NCI-H128 (cell line): ENCODE data around the gene TK2.
"Not testable (repeated sequence)": the region's sequence is repeated elsewhere in the genome, so short reads cannot be mapped to it uniquely, and the experiment has no call there.

Experiments used
- DNase-seq: peaks from one replicate; lab custom pipeline; 2025; ENCODE audit not compliant: unreplicated experiment; lab: John Stamatoyannopoulos, UW

TK2 gene

DNA sequence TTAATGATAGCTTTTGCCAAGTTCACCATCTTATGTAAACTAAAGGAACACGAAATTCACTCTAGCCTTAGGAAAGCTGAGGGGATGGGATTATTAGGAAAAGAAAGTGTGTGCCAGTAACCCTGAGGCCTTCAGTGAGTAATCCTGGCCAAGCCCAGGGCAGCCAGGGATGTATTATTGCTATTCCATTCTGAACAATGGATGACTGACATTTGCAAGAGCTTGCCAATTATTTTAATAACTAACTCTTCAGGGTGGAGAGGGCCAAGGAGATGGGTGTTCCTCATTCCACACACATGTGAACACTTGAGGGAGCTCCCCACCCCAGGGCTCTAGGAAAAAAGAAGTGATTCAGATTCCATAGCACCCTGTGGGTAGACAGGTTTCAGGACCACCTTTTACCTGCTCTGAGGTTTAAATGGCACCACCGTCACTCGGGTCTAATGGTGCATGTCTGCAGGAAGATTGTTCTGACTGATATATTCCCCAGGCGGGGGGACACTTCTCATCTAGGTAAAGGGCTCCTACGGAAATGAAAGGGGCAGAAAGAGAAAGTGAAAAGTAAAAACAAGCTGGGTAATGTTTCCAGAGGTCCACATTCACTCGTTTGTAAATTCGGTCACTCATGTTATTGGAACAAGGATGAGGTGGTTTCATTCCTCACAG, 41.5 kb downstream of the TK2 start:
- DNase-seq, result no peak

DNA sequence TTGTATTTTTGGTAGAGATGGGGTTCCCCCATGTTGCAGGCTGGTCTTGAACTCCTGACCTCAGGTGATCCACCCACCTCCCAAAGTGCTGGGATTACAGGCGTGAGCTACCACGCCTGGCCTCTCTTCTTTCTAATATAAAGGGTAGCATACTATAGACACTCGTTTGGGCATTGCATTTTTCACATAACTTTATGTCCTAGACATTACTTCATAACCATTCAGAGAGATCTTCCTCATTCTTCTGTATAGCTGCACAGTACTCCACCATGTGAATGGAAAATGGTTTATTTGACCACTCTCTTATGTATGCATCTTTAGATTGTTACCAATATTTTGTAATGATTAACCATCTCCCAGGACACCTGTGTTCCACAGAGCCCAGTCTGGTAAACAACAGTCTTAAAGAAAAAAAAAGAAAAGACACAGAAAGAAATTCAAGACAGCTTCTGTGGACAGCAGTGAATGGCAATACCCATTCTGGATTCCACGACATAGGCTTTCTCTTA, 42.1 kb downstream of the TK2 start:
- DNase-seq, result no peak

DNA sequence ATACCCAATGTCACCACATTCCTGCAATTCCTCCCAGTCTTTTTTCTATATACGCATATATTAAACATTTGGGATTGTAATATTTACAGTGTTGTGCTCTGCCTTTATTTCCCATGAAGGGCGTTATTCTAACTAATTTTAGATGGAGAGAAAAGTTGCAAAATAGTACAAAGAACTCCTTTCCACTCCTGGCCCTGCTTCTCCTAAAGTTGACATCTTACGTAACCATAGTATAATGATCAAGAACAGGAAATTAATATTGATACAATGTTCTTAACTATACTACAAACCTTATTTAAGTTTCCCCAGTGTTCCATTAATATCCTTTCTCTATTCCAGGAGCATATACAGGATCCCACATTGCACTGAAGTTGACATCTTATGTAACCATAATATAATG, 46.3 kb downstream of the TK2 start:
- DNase-seq, result no peak

GRCh38 chr16:66503030-66503429, 46.9 kb downstream of the TK2 start:
- no peak for DNase-seq

- no peak for DNase-seq
These were observed 47.7 kb downstream of the TK2 start for GRCh38 chr16:66502020-66502913.

GRCh38 chr16:66501563-66501962, 48.4 kb downstream of the TK2 start:
- not testable (repeated sequence) for DNase-seq

DNA sequence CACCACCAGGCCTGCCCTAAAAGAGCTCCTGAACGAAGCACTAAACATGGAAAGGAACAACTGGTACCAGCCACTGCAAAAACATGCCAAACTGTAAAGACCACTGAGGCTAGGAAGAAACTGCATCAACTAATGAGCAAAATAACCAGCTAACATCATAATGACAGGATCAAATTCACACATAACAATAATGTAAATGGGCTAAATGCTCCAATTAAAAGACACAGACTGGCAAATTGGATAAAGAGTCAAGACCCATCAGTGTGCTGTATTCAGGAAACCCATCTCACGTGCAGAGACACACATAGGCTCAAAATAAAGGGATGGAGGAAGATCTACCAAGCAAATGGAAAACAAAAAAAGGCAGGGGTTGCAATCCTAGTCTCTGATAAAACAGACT, 52.0 kb downstream of the TK2 start:
- DNase-seq, result not testable (repeated sequence)

- DNase-seq, result not testable (repeated sequence)
These were observed 53.7 kb downstream of the TK2 start for GRCh38 chr16:66496226-66496625.

GRCh38 chr16:66495440-66495839, 54.5 kb downstream of the TK2 start:
- DNase-seq, result no peak

DNA sequence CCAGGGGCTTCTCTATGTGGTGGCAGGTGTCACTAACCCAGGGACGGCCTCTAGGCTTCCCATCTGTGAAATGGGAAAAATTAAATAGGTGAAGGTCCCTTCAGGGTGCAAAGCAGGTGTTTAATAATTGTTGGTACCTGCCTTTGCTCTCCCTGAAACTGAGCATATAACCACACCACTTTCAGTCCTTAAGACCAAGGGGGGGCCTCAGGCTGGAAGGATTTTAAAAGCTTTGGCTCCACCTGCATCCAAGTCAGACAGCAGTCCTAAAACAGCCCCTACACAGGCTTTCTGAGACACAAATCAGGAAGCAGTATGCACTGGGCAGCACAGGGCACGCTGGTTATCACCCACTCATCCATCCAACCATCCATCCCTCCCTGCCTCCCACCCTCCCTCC, 55.0 kb downstream of the TK2 start:
- DNase-seq, result no peak

- no peak for DNase-seq
These were observed 56.2 kb downstream of the TK2 start for GRCh38 chr16:66493490-66494401.

- no peak for DNase-seq
These were observed 58.2 kb downstream of the TK2 start for GRCh38 chr16:66491716-66492064.

- no peak for DNase-seq
These were observed 58.9 kb downstream of the TK2 start for GRCh38 chr16:66490774-66491715.

GRCh38 chr16:66489818-66490217, 60.1 kb downstream of the TK2 start:
- DNase-seq, result no peak

DNA sequence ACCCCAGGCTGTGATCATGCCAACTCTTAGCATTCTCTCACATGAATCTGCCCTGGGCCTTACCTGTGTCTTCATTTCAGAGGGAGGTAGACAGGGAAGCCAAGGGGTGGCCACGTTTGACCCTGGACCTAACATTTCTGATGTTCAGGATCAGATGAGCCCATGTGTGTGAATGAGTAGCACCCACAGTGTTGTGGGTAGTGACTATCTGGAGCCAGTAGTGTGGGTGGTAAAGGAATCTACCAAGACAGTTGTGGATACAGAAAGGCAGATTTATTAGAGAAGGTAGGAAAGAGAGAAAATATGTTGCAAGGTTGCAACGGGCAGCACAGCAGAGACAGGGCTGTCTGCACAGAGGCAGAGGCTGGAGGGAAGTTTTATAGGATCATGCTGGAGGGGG, 60.5 kb downstream of the TK2 start:
- DNase-seq, result no peak

DNA sequence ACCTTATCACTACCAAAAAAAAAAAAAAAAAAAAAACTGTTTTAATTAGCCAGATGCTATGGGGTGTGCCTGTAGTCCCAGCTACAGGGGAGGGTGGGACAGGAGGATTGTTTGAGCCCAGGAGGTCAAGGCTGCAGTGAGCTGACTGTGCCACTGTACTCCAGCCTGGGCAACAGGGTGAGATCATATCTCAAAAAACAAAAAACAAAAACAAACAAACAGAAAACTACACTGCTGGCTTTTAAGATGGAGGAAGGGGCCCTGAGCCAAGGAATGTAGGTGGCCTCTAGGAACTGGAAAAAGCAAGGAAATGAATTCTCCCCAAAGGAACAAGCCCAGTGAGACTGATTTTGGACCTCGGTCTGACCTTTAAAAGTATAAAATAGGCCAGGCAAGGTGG, 61.4 kb downstream of the TK2 start:
- DNase-seq, result no peak

GRCh38 chr16:66487580-66488275, 62.2 kb downstream of the TK2 start:
- no peak for DNase-seq

DNA sequence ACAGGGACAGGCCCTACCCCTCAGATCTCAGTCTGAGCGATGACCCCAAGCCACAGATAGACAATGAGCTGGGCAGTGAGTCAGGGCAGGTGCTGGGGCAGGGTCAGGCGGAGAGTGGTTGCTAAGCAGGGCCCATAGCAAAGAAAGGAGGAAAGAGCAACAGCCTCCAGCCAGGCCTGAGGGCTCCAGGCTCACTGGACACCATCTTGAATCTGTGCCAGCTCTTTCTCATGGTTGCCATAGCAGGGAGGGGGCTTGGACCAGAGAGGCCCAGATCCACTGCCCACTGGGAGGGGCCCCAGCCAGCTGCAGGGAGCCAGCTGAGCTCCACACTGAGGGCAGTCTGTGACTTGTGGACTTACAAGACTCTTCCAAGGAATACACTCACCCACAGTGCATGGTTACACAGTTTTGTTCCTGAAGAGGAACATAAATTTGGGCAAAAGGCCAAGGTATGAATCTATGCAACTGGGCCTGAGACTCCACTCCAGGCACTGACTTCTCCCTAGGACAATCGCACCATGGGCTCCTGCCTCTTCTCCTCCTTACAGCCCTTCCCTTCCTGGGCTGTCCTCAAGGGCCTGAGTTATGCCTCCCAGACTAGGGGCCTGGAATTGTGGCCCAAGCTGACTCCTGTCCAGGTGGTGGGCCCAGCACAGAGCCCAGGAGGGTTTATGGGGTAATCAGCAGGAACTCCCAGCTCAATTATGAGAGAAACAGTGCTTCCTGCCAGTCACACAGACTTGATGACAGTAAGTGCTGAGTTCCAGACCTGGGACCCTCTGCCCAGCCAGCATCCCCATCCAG, 62.9 kb downstream of the TK2 start:
- DNase-seq, result no peak
